ENCODE results near the gene HK2.
"Not testable (repeated sequence)": the region's sequence is repeated elsewhere in the genome, so short reads cannot be mapped to it uniquely, and the experiment has no call there.

The HK2 gene

DNA sequence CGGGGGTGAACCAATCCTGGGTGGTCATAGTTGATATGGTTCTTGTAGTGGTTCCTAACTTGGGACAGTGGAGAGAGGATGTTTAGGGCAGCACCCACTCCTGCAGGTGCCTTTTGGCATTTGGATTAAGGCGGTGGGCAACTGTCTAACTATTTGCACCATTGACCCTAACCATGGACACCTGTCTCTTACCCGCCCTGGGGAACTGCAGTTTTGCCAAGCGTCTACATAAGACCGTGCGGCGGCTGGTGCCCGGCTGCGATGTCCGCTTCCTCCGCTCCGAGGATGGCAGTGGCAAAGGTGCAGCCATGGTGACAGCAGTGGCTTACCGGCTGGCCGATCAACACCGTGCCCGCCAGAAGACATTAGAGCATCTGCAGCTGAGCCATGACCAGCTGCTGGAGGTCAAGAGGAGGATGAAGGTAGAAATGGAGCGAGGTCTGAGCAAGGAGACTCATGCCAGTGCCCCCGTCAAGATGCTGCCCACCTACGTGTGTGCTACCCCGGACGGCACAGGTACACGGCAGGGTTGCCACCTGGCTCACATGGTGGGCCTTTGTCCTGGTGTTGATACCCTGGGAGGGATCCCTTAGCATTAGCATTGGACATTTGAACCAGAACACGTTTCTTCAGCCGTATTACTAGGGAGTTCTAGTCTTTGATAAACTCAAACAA lies 46.3 kb downstream of the HK2 start:
- DNase-seq: no peak

DNA sequence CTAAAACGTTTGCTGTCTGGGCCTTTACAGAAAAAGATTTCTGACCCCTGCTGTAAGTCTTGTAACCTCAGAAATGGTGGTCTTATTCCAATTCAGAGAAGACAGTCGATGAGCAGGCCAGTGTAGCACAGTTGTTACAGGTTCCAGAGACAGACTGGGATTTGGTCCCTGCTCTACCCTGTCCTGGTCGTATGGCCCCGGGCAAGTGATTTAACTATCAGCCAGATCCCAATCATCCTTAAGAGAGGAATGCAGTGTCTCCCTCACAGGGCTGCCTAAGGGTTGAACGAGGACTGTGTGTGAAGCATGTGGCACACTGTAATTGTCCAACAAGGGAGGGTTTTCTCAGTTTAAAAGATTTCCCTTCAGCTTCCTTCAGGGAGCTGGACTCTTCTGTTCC lies 47.2 kb downstream of the HK2 start:
- DNase-seq: no peak

DNA sequence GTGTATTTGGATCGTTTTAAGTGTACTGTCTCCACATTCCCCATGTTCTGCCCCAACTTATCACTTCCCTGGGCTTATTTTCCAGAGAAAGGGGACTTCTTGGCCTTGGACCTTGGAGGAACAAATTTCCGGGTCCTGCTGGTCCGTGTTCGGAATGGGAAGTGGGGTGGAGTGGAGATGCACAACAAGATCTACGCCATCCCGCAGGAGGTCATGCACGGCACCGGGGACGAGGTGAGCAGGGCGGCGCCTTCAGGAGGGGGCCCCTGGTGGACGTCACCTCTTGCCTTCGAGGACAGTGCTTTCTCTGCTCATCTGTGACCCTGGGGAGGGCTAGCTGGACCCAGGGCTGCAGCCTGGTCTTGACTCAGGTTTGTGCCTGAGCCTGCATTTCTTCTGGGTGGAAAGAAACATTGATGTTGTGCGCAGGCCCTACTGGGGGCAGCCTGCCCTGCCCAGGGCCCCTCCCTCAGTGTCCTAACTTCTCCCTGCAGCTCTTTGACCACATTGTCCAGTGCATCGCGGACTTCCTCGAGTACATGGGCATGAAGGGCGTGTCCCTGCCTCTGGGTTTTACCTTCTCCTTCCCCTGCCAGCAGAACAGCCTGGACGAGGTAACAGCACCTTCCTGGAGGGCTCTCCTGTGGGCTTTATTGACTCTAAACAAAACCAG lies 47.8 kb downstream of the HK2 start:
- DNase-seq: no peak

DNA sequence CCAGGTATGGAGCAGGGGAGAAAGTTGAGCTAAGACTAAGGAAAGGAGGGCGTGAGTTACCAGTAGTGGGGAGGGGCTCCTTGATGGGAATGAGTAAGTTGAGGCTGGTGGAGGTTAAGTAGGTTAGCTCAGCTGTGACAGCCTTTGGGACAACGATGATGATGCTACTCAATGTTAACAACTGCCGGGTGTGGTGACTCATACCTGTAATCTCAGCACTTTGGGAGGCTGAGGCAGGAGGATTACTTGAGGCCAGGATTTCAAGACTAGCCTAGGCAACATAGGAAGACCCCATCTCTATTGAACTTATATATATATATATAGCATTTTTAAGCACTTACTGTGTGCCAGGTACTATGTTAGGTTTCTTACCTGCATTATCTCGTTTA lies 48.4 kb downstream of the HK2 start:
- no peak for DNase-seq

DNA sequence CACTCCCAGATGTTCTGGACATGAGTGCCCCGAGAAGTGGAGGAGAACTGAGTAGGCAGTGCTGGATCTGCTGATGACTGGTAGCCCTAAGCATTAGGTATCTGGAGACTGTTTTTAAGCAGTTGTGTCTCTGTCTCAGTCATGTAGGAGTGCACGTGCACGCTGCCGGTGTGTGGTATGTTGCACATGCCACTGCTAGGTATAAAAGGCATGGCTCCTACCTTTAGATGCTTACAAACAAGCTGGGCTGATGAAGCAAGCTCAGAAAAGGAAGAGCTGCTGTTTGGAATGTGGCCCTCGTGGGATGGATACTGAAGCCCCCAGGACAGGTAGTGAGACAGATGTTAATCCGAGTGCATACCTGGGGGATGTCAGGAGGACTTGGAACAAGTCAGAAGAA lies 49.1 kb downstream of the HK2 start:
- no peak for DNase-seq

DNA sequence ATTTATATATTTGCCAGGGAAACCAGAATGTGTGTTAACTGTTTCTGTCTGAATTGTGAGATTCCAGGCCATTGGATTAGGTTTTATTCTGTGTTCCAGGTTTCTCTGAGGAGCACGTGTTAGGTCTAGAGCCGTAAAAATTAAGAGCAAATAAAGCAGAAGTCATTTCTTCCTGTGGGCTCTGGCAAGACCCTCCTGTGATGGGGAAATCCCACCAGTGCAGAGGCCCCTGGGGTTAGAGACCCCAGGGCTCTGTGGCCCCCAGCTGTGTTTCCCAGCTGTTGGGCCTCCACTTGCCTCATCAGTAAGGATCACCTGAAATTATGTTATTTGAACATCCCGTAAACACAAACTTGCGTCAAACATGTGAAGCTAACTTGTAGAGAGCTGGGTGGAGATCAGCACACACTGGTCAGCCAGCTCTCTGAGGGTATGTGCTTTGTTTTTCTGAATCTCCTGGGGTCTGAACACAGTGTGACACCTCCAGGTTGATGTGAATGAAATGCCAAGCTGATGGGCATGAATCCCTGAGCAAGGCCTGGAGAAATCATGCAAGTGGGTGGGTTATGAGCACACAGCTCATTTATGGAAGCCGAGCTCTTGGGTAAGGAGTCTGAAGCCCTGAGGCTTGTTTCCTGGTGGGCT lies 50.3 kb downstream of the HK2 start:
- no peak for DNase-seq

DNA sequence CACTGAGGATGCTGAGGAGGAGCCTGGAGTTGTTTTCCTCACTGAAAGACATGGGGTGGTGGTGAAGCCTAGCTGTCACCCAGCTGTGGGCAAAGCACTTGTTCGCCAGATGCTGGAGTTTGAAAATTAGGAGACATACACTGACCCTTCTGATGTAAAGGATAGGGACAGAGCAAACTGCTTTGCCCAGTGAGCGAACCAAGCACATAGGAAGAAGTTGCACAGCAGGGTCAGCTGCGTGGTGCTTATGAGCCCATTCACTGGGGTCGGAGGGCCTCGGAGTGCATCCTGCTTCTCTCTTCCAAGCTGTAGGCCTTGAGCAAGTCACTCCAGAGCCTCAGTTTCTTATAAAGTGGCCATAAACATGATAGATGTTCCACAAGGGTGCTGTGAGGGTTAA lies 50.9 kb downstream of the HK2 start:
- no peak for DNase-seq

DNA sequence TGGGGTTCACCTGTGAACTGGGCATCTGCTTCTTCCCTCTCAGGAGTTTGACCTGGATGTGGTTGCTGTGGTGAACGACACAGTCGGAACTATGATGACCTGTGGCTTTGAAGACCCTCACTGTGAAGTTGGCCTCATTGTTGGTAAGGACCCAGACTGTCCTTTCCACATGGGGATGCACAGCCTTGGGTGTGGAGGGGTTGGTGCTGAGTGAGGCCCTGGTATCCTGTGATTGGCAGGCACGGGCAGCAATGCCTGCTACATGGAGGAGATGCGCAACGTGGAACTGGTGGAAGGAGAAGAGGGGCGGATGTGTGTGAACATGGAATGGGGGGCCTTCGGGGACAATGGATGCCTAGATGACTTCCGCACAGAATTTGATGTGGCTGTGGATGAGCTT lies 52.3 kb downstream of the HK2 start:
- no peak for DNase-seq

DNA sequence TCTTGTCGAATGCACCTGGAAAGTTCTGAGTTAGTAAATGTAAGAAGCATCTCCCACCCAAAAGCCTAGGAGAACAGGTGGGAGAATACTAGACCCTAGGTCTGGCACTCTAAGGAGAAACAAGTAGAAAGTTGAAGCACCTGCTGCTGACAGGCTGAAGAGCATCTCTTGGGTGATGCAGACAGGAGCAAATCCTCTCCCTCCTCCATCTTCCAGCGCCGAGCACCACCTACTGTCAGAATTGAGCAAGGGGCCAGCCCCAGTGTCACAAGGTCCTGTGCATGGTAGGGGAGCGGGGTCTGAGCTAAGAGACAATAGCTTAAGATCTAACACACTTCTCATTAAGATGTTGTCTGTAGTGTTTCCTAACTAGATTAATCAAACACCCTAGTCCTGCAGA lies 52.9 kb downstream of the HK2 start:
- no peak for DNase-seq

DNA sequence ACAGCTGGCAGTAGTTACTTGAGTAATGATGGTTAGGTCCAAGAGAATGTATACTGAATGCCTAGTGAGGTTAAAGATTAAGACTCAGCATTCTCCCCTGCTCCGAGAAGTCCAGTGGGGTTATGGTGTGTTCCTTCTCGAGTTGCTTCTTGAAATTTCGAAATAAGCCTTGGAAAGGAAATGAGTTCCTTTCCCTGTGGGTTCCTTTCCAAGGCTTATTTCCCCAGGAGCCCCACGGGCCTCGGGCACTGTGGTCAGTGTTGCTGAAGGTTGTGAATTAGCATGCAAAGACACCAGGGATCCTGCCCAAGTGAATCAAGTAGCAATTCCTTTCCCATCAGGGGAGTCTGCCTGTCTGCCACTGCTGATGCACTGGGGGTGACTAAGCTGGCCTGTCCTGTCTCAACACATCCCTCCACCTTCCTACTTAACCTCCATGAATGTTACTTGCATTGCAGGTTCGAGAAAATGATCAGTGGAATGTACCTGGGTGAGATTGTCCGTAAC lies 53.6 kb downstream of the HK2 start:
- DNase-seq: no peak

DNA sequence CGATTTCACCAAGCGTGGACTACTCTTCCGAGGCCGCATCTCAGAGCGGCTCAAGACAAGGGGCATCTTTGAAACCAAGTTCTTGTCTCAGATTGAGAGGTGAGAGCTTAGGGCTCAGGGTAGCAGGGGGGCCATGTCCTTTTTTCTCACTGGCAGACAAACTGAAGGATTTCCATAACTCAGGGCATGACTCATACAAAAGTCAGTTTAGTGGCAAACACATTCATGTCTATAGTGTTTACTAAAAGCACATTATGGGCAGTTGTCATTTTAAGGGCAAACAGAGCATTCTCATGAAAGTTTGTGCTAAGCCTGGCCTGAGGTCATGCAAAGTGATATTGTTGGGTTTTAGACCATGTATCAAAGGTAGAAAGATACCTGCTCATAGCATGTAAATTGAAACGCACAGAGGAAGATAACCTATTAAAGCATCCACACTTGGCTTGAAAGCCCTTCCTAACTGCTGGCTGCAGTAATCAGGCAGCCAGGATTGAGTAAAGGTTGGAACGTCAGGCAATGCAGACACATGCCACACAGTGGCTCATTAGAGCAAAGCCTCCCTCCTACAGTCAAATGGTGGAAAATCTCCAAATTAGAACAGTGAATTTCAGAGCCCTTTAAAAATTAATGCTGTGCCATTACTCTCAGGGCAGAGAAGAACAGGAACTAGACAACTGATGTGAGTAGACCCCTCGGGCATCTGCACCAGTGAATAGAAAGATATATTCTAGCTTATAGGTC lies 54.2 kb downstream of the HK2 start:
- no peak for DNase-seq

DNA sequence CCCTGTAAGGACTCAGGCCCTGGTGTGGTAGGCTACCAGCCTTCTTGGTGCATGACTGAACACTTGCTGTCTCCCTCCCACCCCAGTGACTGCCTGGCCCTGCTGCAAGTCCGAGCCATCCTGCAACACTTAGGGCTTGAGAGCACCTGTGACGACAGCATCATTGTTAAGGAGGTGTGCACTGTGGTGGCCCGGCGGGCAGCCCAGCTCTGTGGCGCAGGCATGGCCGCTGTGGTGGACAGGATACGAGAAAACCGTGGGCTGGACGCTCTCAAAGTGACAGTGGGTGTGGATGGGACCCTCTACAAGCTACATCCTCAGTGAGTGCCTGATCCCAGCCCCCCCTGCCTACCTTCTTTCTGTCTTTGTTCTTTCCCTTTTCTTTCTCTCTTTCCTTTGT lies 55.2 kb downstream of the HK2 start:
- no peak for DNase-seq

DNA sequence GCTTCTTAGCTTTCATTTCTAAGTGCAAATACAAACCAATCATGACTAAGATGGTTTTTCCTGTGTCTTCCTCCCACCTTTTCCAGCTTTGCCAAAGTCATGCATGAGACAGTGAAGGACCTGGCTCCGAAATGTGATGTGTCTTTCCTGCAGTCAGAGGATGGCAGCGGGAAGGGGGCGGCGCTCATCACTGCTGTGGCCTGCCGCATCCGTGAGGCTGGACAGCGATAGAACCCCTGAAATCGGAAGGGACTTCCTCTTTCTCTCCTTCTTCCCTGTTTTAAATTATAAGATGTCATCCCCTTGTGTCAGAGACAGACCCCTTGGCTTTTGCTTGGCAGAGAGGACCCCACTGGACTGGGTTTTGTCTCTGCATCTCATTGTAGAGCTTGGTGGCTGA lies 56.8 kb downstream of the HK2 start:
- no peak for DNase-seq

DNA sequence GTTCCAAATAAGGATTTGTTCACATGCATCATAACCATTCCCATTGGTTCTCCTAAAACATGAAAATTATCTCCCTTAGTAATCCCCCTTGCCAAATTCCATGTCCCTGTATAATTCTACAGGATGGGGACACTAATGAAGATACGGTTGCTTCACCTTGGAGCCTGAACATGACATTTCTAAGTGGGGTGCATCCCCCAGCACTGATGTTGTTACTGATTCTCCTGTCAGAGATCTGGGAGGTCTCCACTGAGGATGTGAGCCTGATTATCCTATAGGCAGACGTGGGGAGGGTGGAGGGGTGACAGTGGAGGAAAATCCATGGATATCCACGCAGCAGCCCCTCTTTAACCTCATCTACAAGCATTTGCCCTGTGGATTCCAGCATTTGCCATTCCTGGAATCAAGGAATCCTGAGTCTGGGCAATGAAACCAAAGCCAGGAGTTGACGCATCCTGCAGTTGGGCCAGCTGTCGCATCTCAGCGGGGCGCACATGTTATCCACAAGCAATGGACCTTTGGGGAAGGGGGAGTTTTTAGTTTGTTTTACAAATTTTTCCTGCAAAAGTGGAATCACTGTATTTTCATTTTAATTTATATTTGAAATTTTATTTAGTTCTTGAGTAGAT lies 57.3 kb downstream of the HK2 start:
- DNase-seq: no peak

DNA sequence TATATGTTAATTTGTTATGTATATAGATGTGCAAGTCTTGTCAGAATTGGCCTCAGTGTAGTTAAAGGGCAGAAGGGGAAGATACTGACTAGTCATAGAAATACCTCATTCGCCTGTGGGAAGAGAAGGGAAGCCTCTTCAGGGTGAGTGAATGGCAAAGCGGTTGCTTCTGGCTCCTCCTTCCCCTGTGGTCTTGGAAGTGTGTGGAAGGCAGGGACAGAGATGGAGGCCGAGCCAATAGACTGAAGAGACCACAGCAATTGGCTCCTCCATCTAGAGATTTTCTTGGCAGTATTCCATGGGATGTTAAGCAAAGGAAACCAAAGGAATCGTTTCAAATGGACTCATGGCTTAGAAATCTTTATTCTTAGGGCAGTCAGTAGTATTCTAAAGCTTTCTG lies 57.9 kb downstream of the HK2 start:
- not testable (repeated sequence) for DNase-seq

DNA sequence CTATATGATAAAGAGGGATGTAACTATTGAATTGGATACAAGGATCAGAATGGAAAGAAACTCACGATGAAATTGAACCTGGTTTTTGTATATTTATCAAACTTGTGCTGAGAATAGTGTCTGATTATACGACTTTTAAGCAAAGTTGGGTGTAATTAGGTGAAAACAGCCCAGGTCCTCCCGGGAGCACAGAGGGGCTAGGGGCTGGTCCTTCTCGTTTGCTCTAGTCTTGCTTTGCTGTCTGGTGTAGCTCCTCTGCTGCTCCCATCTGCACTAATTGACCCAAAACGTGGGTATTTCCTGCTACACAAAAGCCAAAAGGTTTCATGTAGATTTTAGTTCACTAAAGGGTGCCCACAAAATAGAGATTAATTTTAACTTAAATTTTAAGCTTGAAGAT lies 58.7 kb downstream of the HK2 start:
- DNase-seq: no peak

DNA sequence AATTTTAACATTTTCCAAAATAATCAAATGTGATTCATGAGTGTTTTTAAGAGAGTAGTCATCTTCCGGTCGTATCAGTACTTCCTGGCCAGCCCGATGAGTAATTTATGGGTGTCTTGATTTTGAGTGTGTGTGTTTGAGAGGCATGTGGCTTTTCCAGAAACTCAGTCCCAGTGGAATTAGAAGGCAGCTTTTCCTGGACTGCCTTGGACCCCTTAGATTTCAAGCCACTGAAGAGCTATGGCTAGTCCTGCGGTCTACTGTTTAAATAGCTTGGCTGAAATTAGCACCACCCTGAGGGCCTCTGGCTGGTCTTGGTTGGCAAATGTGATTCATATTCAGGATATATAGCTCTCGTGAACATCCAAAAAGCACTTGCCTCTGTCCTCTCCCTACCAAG lies 59.4 kb downstream of the HK2 start:
- no peak for DNase-seq

DNA sequence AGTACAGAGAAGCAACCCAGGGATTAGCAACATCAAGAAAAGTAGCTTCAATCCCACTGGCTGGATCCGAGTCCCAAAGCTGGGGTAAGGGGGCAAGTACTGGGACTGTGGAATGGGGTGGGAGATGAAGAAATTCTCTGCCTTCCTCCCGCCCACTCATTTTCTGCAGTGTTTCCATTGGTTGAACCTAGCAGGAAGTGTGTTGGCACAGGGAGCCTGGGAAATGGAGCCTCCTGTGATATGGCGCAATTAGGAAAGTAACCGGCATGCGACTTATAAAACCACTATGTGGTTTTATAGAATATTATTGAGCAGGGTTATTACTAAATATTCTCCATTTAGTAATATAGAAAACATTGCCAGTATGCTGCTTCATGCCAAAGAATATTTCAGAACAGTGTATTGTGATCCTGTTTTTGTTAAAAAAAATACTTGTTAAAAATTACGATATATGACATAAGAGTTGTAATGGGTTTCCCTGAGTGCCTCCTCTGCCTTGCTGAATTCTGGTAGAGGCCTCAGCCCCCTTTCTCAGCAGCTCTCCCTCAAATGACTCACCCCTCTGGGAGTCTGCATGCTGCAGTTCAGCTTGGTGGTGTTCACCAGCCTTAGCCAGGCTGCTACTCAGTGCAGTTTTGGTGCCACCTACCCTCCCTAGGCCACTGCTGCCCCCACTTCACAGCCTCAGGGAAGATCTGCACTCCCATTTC lies 60.5 kb downstream of the HK2 start:
- DNase-seq: no peak

DNA sequence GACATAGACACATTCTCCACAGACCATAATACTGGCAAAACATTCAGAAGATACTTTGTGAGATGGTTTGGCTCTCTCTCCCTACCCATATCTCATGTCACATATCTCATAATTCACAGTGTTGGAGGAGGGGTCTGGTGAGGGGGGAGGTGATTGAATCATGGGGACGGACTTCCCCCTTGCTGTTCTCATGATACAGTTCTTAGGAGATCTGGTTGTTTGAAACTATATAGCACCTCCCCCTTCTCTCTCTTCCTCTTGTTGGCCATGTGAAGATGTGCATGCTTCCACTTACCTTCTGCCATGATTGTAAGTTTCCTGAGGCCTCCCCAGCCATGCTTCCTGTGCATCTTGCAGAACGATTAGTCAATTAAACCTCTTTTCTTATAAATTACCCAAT lies 61.1 kb downstream of the HK2 start:
- DNase-seq: no peak

DNA sequence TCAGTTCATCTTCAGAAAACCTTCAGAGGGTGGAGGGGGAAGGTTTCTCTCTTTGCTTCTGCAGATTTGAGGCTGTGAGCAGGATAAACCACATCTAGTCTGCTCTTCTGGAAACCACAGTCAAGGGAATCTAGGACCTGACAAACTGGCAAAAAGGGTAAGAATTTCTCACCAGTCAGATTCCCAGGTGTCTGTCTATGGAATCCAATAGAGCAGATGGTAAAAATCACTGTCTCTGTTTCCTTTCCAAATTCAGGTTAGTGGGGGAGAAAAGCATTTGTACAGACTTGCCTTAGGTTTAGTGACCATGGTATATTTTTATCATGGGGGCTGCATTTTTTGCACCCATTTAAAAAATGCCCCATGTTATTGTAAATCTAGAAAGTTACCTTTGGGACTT lies 62.3 kb downstream of the HK2 start:
- no peak for DNase-seq

DNA sequence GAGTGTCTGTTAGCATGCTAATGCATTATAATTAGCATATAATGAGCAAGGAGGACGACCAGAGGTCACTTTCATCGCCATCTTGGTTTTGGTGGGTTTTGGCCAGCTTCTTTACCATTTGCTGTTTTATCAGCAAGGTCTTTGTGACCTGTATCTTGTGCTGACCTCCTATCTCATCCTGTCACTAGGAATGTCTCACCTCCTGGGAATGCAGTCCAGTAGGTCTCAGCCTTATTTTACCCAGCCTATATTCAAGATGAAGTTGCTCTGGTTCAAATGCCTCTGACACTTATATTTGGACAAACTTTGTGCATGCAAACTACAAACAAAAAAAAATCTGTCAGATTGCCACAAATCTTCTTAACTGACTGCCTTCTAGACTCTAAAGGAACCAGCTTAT lies 66.3 kb downstream of the HK2 start:
- not testable (repeated sequence) for DNase-seq

DNA sequence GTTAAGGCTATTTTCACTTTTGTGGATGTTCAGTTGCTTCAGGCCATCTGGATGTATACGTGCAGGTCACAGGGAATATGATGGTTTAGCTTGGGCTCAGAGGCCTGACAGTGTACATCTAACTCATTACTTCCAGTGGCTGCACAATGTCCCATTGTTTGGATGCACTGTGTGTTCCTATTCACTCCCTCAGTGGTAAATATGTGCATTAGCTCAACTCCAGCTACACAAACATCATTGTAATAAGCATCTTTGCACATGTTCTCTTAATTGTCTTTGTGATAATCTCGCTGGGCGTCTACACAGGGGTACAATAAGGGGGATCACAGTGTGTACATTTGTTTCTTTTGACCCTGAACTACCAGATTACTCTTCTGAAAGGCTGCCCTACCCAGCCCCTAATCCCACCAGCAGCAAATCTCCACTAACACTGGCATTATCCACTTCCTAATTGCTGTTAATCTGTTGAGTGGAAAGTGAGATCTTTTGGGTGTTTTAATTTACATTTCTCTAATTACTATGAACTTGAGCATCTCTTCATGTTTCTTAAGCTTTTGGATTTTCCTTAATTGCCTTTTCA lies 68.4 kb downstream of the HK2 start:
- no peak for DNase-seq

All from activated naive CD4-positive, alpha-beta T cell treated with Interleukin-2 at 50 U/mL for 16 hours (primary cell).